RPMI7951 (cell line): ENCODE data around the gene SDK1. TPM values are rescaled to one million over a fixed set of nuclear protein-coding genes. Genes with fewer than 3 reads are reported as not detected.

Experiments used
- DNase-seq: peaks from one replicate; pipeline ENCODE4 v3.0.0-alpha.2; 2012; ENCODE audit warnings: low read depth
- total RNA-seq: library from RNA; depleted of rRNA; stranded (reverse); fragments of >200 nt; shearing (Covaris generic); gene quantifications from 2 replicates; pipeline ENCODE4 v1.2.3, GENCODE V29; 2014

SDK1 gene
- total RNA-seq, 1 experiment from 2014 or later = 3.1 TPM

GRCh38 chr7:3289996-3290395 is 11.1 kb upstream of the SDK1 start:
- DNase-seq = peak; percentile 97

DNA sequence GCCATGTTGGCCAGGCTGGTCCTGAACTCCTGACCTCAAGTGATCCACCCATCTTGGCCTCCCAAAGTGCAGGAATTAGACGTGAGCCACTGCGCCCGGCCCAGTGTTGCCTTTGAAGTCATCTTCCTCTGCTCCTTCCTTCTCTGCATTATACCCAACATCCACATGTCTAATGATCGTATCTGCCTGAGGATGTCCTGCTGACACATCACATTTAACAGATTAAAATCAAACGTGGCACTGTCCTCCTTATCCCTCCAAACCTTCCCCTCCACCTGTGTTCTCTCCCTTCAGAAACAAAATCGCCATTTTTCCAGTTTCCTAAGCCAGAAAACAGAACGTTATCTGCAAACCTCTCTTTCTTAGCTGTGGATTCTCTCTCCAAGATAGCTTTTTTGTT is 8.4 kb upstream of the SDK1 start:
- DNase-seq = no peak

DNA sequence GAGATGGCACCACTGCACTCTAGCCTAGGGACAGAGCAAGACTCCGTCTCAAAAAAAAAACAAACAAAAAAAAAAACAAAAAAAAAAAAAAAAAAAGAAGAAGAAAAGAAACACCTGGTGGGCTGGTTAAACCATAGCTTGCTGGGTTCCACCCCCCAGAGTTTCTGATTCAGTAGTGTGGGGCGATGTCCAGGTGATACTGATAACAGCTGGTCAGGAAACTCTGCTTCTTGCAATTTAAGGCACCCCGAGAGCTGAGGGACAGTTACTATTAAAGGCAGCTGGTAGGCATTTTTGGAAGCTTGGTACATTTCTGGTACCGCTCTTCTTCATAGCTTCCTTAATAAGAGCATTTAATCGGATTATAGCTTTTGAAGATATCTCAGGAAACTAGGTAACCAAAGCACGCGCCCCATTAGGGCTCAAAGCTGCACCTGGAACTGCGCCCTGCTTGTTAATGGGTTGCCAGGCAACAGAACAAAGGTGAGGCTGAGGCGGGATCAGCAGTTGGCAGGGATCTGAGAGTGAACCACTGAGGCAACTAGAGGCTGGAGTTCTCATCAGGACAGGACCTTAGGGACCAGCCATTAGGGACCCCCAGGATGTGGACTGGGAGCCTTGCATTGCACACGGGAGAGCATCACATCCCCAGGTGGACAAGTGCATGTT is 6.5 kb upstream of the SDK1 start:
- DNase-seq = no peak

GRCh38 chr7:3297105-3297819 is 3.8 kb upstream of the SDK1 start:
- no peak for DNase-seq

DNA sequence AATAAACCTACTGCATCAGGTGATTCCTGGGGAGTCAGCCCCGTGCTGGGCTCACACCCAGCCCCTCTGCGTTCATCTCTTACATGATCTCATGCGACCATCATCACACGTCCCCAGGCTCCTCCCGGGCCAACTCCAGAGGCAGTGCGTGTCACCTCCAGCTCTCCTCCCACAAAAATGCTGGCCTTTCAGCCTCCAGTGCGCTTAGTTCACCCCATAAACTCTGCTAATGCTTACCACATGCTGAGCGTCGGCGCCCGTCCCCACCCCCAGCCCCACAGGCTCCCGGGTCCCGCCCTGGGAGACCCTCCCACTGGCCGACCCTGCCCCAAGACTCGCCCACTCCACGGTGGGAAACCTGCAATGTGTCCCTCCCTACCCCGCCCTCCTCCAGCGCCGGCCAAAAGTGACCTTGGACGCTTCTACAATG is 816 bp upstream of the SDK1 start:
- DNase-seq = peak; percentile 56

- DNase-seq = no peak
These were observed 338 bp downstream of the SDK1 start for GRCh38 chr7:3301449-3301731.

GRCh38 chr7:3301831-3302618 is 973 bp downstream of the SDK1 start:
- DNase-seq = peak; percentile 44

DNA sequence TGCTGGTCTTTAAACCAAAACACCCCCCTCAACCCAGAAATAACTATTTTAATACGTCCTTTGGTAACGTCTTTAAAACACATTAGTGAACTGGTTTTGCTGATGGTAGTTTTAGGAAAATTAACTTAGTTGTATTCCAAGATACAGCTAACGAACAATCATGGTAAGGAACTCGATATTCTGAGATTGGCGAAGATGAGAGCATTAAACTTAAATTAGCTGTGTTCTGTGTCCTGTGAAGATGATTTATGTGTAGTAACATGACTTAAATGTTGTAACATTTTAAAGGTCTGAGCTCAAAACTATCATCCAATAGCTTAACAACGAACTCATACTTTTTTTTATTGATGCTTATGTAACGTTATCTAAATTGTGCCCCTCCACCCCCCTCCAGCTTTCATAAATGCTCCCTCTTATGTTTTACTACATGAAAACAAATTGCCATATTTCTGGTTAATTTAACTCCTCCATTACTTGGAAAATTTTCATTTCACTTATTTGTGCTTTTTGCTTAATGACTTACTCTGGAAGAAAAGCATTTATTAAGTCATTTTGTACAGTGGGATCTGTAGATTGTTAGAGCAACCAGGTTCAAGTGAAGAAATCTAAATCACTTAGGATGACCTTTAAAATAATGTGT is 1.7 kb downstream of the SDK1 start:
- DNase-seq = no peak

DNA sequence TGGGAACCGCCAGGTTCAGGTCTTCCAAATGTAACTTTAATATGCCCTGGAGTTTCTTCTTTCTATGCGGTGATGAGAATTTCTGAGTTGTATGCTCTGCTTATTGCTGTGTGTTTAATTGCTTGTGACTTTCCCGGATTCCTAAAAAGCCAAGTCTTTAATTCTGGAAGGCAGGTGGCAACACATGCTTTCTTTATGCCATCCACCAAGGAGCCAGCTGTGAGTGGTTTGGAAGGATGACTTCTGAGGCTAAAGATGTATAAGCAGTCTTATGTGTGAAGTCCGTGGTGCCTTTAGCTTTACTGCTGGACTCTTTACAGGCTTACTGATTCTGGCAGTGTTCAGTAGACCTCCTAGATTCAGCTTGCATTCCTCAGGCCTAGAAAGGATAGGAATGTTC is 3.1 kb downstream of the SDK1 start:
- no peak for DNase-seq

GRCh38 chr7:3307435-3307834 is 6.4 kb downstream of the SDK1 start:
- no peak for DNase-seq

- peak; percentile 30 for DNase-seq
These were observed 8.1 kb downstream of the SDK1 start for GRCh38 chr7:3309140-3309539.

- no peak for DNase-seq
These were observed 8.9 kb downstream of the SDK1 start for GRCh38 chr7:3309956-3310355.

- no peak for DNase-seq
These were observed 9.8 kb downstream of the SDK1 start for GRCh38 chr7:3310884-3311283.

DNA sequence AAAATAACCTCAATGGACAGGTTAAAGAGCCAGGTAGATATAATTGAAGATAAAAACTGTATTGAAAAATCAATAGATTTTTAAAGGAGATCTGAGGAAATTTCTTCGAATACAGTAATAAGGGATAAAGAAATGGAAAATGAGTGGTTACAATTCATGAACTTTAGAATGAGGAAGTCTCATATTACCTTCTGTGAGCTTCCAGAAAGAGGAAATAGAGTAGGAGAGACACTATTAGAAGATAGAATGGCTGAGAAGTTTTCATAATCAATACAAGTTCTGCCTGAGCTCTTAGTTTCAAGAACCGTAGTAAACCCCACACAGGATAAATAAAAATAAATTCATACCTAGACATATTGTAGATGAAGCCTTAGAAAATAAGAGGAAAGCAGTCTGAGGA is 11.5 kb downstream of the SDK1 start:
- DNase-seq = no peak

DNA sequence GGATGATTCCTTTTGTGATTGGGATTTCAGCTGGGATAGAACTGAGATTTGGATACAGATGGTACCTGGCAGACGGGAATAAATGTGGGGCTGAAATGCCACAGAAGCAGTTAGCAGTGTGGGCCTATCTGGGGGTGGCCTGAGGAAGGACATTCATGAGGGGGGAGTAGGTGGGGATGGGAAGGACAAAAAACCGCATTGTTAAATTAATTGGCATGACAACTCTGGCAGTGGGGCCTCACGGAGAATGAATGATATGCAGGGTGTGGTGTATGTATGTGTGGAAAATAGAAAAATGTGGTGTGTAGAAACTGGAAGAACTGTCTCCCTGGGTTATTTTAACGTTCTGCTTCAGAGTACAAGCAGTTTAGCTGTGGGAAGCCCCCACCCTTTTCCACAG is 17.8 kb downstream of the SDK1 start:
- no peak for DNase-seq

DNA sequence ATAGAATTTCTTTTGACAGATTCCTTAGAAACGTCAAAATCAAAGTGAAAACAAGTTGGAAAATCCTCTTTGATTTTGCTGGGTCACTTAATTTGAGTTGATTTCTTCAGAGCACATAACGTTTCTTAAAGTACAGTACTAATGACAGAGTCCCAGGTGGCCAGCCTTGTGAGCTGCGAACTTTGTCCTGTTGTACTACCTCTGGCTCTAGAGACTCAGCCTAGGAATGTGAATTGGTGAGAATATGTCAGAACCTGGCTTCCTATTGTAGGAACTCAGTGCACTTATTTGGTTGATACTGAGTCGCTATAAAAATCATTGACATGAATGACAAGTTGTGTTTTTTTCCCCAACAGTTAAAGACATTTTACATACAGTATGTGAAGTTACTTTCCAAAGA is 20.2 kb downstream of the SDK1 start:
- DNase-seq = no peak

GRCh38 chr7:3321745-3322144 is 20.7 kb downstream of the SDK1 start:
- DNase-seq = no peak

GRCh38 chr7:3326246-3326645 is 25.2 kb downstream of the SDK1 start:
- DNase-seq = no peak

DNA sequence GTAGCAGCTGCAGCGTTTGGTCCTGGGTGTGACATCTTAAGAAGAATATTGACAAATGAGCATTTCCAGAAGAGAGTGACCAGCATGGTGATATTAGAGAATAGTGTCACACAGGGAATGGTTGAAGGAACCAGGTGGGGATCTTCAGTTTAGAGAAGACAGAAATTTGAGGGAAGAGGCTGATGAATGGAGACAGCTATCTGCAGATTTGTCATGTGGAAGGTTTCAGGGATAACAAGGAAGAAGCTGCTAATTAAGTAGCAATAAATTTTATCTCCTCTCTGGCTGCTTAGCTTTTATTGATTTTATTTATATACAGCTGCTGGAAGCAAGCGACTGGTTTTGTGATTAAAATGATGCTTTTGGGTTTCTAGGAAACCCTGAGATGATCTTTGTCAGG is 26.0 kb downstream of the SDK1 start:
- no peak for DNase-seq

DNA sequence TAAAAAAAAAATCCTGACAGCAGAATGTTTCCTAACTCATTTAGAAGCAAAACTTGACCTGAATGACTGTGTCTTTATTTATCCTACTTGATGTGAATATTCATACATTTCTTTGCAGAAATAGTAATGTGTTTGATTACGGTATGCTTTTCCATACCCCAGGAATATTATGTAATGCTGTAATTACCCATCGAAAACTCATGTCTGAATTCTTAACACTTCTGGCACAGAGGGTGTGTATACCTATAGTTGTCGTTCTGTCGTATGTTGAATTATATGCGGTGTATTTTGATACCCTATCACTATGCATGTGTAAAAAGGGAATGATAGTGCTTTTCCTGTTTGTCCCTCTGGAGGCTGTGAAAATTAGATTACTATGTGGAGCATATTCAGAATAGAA is 26.6 kb downstream of the SDK1 start:
- no peak for DNase-seq

GRCh38 chr7:3332308-3332707 is 31.3 kb downstream of the SDK1 start:
- DNase-seq = no peak

DNA sequence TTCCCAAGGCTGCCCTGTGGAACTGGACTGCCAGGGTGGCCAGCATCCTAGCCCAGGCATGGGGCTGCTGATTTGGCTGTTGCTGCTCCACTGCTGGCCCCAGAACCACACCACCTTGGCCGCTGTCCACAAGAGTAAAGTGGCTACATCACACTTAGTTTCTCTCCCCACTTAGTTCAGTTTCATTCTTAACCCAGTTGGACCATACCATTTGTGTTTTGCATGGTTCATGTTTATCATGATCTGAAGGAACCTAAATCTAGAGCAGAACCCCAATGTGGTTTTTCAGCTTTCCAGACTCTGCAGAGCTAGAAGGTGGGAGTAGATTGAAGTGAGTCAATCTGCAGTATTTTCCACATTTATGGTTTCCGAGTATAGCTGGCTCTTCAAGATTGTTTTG is 32.8 kb downstream of the SDK1 start:
- DNase-seq = peak; percentile 10
